Measurements from ENCODE around the gene IZUMO4. TPM values are rescaled to one million over a fixed set of nuclear protein-coding genes. Genes with fewer than 3 reads are reported as not detected.

Gene IZUMO4, protein sequence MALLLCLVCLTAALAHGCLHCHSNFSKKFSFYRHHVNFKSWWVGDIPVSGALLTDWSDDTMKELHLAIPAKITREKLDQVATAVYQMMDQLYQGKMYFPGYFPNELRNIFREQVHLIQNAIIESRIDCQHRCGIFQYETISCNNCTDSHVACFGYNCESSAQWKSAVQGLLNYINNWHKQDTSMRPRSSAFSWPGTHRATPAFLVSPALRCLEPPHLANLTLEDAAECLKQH
- total RNA-seq (80.8 and 93.9 TPM in 2 replicates), polyA plus RNA-seq (34.8 and 45.9 TPM in 2 replicates), polyA minus RNA-seq (11.2 and 13.1 TPM in 2 replicates)
- 8.6 TPM for total RNA-seq (2013)

- H3K27me3 ChIP-seq (replicated peaks in 1 of 4; ENCODE audit: control extremely low read depth in 1 of 4, control insufficient read depth in 3 of 4, insufficient read depth in 4 of 4, low read length in 3 of 4) = no peaks in the 10 kb centered on the region
- peaks cover 77% of the 10 kb centered on the region for H3K79me2 ChIP-seq (ENCODE audit: control insufficient read depth, insufficient read depth, low read length)
- intact Hi-C loops (cut with micrococcal nuclease) = loop anchor here (1.0 to 10.0 kb wide), 9 partner anchors 9 to 232 kb away; partner anchors contain the start of genes ADAT3, AP3D1, MKNK2 and SCAMP4
- ATAC-seq (ENCODE audit: low read depth) = peak; percentile 78
- Mint-ChIP-seq H3K27ac (peak within 1 kb of the TSS; percentile 97), H3K4me3 (peak within 1 kb of the TSS; percentile 99), H3K27me3 (no peaks in the 10 kb centered on the region), H3K9me3 (ENCODE audit: insufficient read depth) (no peaks in the 10 kb centered on the region), H3K4me1 (peaks cover 37% of the 10 kb centered on the region)
- peak within 1 kb of the TSS; percentile 81 to 95 for H3K27ac ChIP-seq (ENCODE audit: low read length in 2 of 2)
- TF ChIP-seq CTCF (IDR thresholded peaks at IDR 0.05) (peak; percentile 54), EZH2 (IDR thresholded peaks at IDR 0.05; ENCODE audit: borderline replicate concordance, insufficient read depth, low read depth, low read length, poor library complexity, severe bottlenecking) (no peak)
- H3K4me1 ChIP-seq (ENCODE audit: control insufficient read depth in 2 of 2, insufficient read depth in 2 of 2, low read length in 2 of 2) = peaks cover 34 to 49% of the 10 kb centered on the region in 2 donors
- peaks cover 0 to 5% (median 0%) of the 10 kb centered on the region in 3 donors for H3K9me3 ChIP-seq (ENCODE audit: control extremely low read depth in 1 of 3, control insufficient read depth in 2 of 3, insufficient read depth in 1 of 3, low read length in 2 of 3)
- peak within 1 kb of the TSS; percentile 86 for H3K9ac ChIP-seq (ENCODE audit: low read length)
- WGBS (ENCODE audit: insufficient coverage) = under 1% methylated on average over 70 of the region's 70 CpGs
- peaks cover 31% of the 10 kb centered on the region for H4K20me1 ChIP-seq (ENCODE audit: control insufficient read depth, insufficient read depth, low read length, poor library complexity, severe bottlenecking)
- H3K4me3 ChIP-seq (ENCODE audit: control extremely low read depth in 1 of 5, extremely low read depth in 1 of 5, insufficient read depth in 1 of 5, low read depth in 2 of 5, low read length in 4 of 5) = peak within 1 kb of the TSS; percentile 75 to 89 (median 83)
- H2AFZ ChIP-seq (ENCODE audit: insufficient read depth, low read depth, low read length, poor library complexity, severe bottlenecking) = peak within 1 kb of the TSS; percentile 79
- peaks cover 0 to 32% of the 10 kb centered on the region in 2 experiments for H3K36me3 ChIP-seq (replicated peaks in 1 of 2; ENCODE audit: control extremely low read depth in 1 of 2, control insufficient read depth in 1 of 2, extremely low read depth in 1 of 2, insufficient read depth in 2 of 2, low read length in 1 of 2)
- peak within 1 kb of the TSS; percentile 99 for H3K4me2 ChIP-seq (replicated peaks; ENCODE audit: low read depth, low read length, poor library complexity, severe bottlenecking)
- peak; percentile 99 for DNase-seq
- CTCF ChIA-PET = interaction anchor here (0.5 to 7.4 kb wide), 8 partner anchors 12 to 232 kb away, joined by 3 to 96 read pairs (median 4); partner anchors contain the start of gene AP3D1
- POLR2A ChIA-PET = interaction anchor here (1.0 to 6.7 kb wide), 5 partner anchors 12 to 80 kb away, joined by 4 to 114 read pairs (median 24); partner anchors contain the start of genes AP3D1 and MKNK2
Measured at GRCh38 chr19:2096480-2097202, at the start of gene IZUMO4. Gene IZUMO4, plus strand, starts transcription at chr19:2096915. Its CDS starts 31 bp downstream, at chr19:2096946.

Data from B cell (primary cell).